ENCODE data around the gene TPRN.

The TPRN gene

DNA sequence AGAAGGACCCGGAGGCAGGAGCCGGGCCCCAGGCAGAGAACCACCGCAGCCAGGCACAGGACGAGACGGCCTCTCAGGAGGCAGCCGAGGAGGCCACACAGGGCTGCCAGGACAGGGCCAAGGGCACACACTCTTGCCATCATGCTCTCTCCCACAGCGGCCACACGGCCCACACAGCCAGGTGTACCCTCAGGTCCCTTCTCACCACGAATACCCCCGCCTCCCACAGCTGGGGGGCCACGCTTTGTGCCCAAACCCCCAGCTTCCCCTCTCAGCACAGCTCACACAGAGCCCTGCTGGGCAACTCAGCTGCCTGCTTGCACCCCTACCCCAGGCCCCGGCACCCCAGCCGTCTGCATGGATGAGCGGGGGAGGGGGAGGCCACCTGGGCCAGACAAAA is 6.8 kb downstream of the TPRN start:
- Mint-ChIP-seq H3K27me3 (no peaks in the 10 kb centered on the region), H3K4me1 (ENCODE audit: low read depth) (peaks cover 9% of the 10 kb centered on the region), H3K27ac (no peak overlapping the region), H3K4me3 (no peak overlapping the region), H3K36me3 (no peaks in the 10 kb centered on the region), H3K9me3 (ENCODE audit: low read depth) (no peaks in the 10 kb centered on the region)

DNA sequence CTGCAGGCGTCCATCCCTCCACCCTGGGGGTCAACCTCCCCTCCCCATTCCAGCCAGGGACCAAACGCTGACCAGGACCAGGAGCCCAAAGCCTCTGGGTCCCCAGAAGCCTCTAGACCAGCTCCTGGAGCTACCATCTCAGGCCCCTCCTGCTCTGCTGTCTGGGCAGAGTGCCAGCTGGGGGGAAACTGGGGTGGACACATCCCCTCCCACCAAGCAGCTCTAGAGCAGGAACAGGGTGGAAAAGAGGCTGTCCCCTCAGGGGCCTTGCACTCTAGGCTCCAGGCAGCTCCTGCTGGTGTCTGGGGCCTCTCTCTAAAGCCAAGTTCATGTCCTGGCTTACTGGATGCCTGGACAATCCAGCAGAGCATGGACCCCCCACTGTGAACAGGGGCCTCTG is 7.7 kb downstream of the TPRN start:
- no peak overlapping the region for H3K27ac Mint-ChIP-seq

DNA sequence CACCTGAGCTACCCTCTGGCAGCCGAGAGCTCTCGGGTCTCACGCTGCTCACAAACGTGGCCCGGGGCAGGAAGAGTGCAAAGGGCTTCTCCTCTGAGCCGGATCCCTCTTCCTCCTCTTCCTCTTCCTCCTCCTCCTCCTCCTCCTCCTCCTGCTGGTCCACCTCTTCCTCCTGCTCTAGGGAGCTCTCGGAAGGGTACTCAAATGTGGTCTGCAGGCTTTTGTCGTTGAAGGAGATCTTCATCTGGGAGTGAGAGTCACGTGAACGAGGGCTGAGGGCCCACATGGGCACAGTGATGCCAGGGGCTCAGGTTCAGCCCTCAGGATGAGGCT is 8.1 kb downstream of the TPRN start:
- H3K9me3 Mint-ChIP-seq (ENCODE audit: low read depth), result no peaks in the 10 kb centered on the region
- no peaks in the 10 kb centered on the region for H3K36me3 Mint-ChIP-seq
- H3K4me1 Mint-ChIP-seq (ENCODE audit: low read depth), result peaks cover 14% of the 10 kb centered on the region
- H3K27ac Mint-ChIP-seq, result no peak overlapping the region
- H3K4me3 Mint-ChIP-seq, result no peak overlapping the region
- H3K27me3 Mint-ChIP-seq, result no peaks in the 10 kb centered on the region

More for the DNA sequence above, 7.7 kb downstream of the TPRN start:
- H3K4me3 Mint-ChIP-seq, result no peak overlapping the region
- peaks cover 11% of the 10 kb centered on the region for H3K4me1 Mint-ChIP-seq (ENCODE audit: low read depth)
- no peaks in the 10 kb centered on the region for H3K9me3 Mint-ChIP-seq (ENCODE audit: low read depth)
- H3K36me3 Mint-ChIP-seq, result no peaks in the 10 kb centered on the region
- H3K27me3 Mint-ChIP-seq, result no peaks in the 10 kb centered on the region

DNA sequence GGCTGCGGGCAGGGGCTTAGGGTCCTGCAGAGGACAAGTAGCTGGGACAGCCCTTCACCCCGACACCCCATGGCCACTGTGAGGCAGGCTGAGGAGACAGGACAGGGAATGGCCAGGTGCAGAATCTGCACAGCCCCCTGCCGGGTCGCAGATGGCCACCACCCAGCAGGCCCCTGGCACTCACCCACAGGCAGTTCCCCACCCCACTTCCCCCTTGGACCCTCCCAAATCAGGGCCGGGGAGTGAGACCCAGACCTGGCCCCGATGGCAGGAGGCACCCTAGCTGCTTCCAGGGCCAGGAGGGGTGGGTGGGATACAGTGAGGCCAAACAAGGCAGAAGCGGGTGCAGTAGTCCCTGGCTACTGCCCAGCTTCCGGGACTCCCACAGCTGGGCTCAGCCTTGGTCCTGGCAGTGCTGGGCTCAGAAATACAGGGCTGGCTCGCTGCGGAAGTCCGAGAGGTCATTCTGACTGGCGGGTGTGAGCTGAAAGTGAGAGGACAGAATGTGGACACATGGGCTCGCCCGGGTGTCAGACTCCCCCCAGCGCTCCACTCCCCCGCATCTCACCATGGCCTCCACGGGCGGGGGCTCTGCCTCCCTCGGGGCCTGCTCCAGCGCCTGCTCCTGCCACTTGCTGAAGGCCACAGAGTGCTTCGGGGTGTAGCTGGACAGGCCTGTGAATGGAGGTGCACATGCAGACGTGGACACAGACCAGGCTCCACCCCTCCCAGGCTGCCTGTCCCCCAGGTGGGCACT is 8.7 kb downstream of the TPRN start:
- Mint-ChIP-seq H3K27ac (no peak overlapping the region), H3K36me3 (no peaks in the 10 kb centered on the region), H3K9me3 (ENCODE audit: low read depth) (no peaks in the 10 kb centered on the region), H3K27me3 (no peaks in the 10 kb centered on the region), H3K4me3 (no peak overlapping the region), H3K4me1 (ENCODE audit: low read depth) (peaks cover 18% of the 10 kb centered on the region)

DNA sequence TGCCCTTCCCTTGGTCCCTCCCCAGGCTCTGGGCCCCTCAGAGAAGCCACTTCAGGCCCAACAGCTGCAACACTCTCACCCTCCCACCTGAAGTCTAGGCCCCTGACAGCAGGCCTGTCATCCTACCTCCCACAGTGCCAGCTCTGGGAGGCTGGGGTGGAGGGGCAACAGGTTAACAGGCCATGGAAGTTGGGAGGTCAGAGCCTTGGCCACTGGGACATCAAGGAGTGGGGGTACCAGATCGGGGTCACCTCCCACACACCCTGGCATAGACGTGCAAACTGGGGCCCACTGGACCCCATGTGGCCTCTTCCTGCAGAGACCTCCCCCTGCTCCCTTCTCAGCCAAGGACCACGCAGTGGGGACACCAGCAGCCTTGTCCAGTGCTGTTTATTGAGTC is 9.3 kb downstream of the TPRN start:
- H3K4me3 Mint-ChIP-seq, result peak overlapping the region; percentile 68

DNA sequence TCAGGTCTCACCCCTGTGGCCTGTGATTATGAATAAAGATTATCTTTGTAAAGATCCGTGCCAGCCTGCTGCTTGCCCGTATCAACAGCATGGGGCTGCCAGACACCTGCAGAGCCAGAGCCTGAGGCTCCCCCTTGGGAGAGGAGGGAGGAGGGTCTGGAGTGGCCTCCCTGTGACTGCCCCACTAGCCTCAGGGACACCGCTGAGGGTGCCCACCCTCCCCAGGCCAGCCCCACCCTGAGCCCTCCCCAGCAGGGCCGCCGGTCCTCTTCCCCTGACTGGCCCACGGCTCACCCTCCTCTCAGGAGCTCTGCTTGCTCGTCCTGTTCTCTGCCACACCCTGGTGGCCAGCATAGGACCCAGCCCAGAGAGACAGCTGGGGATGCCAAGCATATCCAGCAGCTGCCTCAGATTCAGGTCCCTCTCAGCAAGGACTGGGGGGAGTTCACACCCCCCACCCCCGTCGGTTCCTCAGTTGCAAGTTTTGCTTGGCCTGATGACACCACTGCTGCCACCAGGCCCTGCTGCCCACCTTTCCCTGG is 10.2 kb downstream of the TPRN start:
- H3K4me1 Mint-ChIP-seq (ENCODE audit: low read depth), result peaks cover 22% of the 10 kb centered on the region

More for the DNA sequence above, 9.3 kb downstream of the TPRN start:
- Mint-ChIP-seq H3K27ac (no peak overlapping the region), H3K36me3 (no peaks in the 10 kb centered on the region), H3K4me1 (ENCODE audit: low read depth) (peaks cover 22% of the 10 kb centered on the region), H3K27me3 (no peaks in the 10 kb centered on the region), H3K9me3 (ENCODE audit: low read depth) (no peaks in the 10 kb centered on the region)

DNA sequence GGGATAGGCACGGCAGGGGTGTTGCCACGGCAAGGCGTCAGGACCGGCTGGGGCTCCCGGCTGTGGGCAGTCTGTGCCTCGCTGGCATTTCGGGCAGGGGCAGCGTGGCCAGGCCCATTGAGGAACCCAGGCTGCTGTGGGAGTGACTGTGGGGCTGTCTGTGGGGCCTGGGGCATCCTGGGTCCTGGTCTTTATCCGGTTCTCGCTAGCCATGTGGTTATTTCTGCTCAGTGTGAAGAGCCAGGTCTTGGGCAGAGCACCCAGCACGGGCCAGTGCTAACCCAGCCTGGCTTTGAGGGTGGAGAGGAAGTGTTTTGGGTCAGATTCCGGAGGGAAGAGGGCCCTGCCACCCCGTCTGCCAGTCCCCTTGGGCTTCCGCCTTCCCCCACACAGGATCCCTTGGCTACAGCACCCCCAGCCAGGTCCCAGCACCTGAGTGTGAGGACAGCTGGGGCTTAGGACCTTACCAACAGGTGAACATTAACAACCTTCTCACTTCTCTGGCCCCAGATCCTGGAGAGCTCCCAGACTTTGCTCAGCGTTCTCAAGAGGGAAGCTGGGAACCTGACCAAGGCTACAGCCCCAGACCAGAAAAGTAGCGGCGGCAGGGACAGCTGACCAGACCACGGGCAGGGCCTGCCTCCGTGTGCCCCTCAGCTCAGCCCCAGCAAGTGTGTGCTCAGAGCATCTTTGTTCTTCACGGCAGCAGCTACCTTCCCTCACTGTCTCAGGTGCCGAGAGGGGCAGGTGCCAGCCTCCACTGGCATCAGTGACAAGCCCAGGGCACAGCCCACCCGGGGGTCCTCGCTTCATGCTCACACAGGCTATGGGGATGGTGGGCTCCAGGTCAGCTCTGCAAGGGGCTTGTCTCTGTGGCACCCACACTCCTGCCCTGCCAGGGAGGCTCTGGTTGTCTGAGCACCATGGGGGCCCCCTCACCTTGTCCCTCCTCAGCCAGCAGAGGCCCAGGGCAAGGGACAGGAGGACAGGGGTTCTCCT is 10.9 kb downstream of the TPRN start:
- Mint-ChIP-seq H3K36me3 (no peaks in the 10 kb centered on the region), H3K4me3 (peak overlapping the region; percentile 96), H3K27me3 (no peaks in the 10 kb centered on the region), H3K9me3 (ENCODE audit: low read depth) (no peaks in the 10 kb centered on the region), H3K27ac (peak overlapping the region; percentile 92), H3K4me1 (ENCODE audit: low read depth) (peaks cover 22% of the 10 kb centered on the region)

More for the DNA sequence above, 10.2 kb downstream of the TPRN start:
- Mint-ChIP-seq H3K4me3 (peak overlapping the region; percentile 68), H3K36me3 (no peaks in the 10 kb centered on the region), H3K9me3 (ENCODE audit: low read depth) (no peaks in the 10 kb centered on the region), H3K27me3 (no peaks in the 10 kb centered on the region), H3K27ac (peak overlapping the region; percentile 64)

DNA sequence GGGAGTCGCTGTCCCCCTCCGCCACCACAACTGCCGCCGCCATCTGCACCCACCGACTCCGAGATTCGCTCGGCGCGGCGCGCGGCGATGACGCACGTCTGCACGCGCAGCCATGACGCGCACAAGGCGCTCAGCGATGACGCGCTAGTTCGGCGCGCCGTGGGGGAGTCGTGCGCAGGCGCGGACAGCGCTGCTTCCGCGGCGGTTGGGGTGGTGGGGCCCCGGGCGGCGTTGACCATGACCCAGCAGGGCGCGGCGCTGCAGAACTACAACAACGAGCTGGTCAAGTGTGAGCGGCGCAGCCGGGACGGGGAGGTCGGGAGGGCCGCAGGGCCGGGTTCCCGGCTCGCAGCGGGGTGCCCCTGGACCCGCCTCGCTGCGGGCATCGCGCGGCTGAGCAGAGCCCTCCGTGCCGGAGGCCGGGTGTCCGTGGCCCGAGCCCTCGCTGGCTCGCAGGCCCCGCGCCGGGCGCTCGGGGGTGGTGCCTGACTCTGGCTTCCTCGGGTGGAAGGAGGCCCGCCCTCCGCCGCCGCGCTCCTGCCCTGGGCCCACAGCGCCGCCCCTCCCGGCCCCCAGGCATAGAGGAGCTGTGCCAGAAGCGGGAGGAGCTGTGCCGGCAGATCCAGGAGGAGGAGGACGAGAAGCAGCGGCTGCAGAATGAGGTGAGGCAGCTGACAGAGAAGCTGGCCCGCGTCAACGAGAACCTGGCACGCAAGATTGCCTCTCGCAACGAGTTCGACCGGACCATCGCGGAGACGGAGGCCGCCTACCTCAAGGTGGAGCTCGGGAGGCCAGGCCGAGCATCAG is 11.8 kb downstream of the TPRN start, which contains the start of the genes ANAPC2 and SSNA1:
Gene ANAPC2, minus strand, starts transcription at position 71 of the 807 bp plus-strand sequence. Its CDS starts 28 bp downstream, at position 43.
Gene SSNA1, plus strand, starts transcription at position 187 of the 807 bp plus-strand sequence. Its CDS starts 51 bp downstream, at position 238.
- Mint-ChIP-seq H3K36me3 (no peaks in the 10 kb centered on the region), H3K9me3 (ENCODE audit: low read depth) (no peaks in the 10 kb centered on the region), H3K27me3 (no peaks in the 10 kb centered on the region), H3K27ac (peak within 1 kb of the TSS; percentile 92), H3K4me3 (peak within 1 kb of the TSS; percentile 96), H3K4me1 (ENCODE audit: low read depth) (peaks cover 22% of the 10 kb centered on the region)

DNA sequence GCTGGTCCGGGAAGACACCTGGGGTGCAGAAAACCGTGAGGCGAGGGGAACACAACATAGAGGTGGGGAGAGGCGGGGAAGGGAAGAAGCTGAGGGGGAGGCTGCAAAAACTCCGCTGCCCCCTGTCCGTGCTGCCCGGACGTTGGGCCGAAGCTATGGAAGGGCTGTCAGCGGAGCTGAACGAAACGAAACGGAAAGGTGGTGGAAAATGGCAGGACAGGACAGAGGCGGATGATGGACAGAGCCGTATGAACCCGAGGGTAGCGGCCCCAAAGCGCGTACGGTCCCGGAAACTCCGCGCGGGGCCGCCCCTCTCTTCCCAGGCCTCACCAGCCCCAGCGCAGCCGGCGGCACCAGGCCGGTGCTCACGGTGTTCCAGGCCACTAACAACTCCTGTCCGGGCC is 12.5 kb downstream of the TPRN start:
- no peaks in the 10 kb centered on the region for H3K36me3 Mint-ChIP-seq
- H3K4me3 Mint-ChIP-seq, result peak overlapping the region; percentile 90
- H3K4me1 Mint-ChIP-seq (ENCODE audit: low read depth), result peaks cover 22% of the 10 kb centered on the region
- peak overlapping the region; percentile 76 for H3K27ac Mint-ChIP-seq
- no peaks in the 10 kb centered on the region for H3K27me3 Mint-ChIP-seq
- H3K9me3 Mint-ChIP-seq (ENCODE audit: low read depth), result no peaks in the 10 kb centered on the region

DNA sequence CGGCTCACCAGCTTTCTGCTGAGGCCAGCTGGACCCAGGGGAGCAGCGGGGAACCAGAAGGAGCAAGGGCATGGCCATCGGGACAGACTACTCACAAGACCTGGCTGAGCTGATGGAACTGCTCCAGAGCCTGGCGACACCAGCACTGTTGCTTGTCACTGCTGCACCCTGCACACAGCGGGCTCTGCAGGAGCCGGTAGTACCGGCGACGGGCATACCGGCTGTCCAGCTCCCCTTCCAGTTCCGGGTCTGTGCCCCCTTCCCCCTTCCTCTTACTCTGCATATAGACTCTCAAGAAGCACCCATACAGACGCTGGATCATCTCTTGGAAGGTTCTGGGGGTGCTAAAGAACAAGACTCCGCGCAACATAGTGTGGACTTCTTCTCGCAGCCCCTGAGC is 13.2 kb downstream of the TPRN start:
- Mint-ChIP-seq H3K27ac (peak overlapping the region; percentile 83), H3K27me3 (no peaks in the 10 kb centered on the region), H3K4me1 (ENCODE audit: low read depth) (peaks cover 22% of the 10 kb centered on the region), H3K4me3 (peak overlapping the region; percentile 90), H3K36me3 (no peaks in the 10 kb centered on the region), H3K9me3 (ENCODE audit: low read depth) (no peaks in the 10 kb centered on the region)

DNA sequence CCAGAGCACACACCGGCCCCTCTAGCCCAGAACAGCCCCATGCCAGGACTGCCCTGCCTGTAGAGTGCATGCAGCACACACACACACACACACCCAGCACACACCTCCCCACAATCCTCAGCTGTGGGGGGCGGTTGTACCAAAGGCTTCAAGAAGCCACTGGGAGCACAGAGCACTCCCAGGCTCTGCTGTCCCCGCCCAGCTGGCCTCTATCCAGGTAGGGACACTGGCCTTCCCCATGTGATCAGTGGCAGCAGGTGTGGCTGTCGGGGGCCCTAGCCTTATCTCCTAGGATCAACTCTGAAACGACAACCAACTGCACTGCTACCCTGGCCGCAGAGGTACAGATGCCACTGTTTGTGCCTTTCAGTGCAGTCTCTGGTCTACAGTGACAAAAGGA is 14.2 kb downstream of the TPRN start:
- Mint-ChIP-seq H3K9me3 (ENCODE audit: low read depth) (no peaks in the 10 kb centered on the region), H3K4me1 (ENCODE audit: low read depth) (peaks cover 22% of the 10 kb centered on the region), H3K4me3 (peak overlapping the region; percentile 90), H3K36me3 (no peaks in the 10 kb centered on the region), H3K27ac (no peak overlapping the region), H3K27me3 (no peaks in the 10 kb centered on the region)

DNA sequence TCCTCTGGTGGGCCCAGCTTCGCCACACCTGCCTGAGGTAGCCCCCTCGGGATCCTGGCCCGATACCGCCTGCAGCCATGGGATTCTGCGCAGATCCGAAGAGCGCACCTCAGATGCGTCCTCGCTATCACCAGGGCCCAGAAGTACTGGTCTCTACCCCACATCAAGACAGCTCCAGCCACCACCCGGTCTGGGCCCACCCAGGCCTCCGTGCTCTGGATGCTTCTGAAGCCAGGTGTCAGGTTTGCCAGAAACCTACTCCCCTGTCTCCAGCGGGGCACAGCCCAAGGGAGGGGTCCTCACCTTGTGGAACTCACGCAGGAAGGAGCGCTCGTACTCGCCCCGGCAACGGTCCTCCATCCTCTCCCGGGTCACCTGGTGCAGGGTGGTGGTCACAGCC is 14.6 kb downstream of the TPRN start:
- Mint-ChIP-seq H3K36me3 (no peaks in the 10 kb centered on the region), H3K27ac (no peak overlapping the region), H3K4me3 (no peak overlapping the region), H3K27me3 (no peaks in the 10 kb centered on the region), H3K9me3 (ENCODE audit: low read depth) (no peaks in the 10 kb centered on the region), H3K4me1 (ENCODE audit: low read depth) (peaks cover 22% of the 10 kb centered on the region)

DNA sequence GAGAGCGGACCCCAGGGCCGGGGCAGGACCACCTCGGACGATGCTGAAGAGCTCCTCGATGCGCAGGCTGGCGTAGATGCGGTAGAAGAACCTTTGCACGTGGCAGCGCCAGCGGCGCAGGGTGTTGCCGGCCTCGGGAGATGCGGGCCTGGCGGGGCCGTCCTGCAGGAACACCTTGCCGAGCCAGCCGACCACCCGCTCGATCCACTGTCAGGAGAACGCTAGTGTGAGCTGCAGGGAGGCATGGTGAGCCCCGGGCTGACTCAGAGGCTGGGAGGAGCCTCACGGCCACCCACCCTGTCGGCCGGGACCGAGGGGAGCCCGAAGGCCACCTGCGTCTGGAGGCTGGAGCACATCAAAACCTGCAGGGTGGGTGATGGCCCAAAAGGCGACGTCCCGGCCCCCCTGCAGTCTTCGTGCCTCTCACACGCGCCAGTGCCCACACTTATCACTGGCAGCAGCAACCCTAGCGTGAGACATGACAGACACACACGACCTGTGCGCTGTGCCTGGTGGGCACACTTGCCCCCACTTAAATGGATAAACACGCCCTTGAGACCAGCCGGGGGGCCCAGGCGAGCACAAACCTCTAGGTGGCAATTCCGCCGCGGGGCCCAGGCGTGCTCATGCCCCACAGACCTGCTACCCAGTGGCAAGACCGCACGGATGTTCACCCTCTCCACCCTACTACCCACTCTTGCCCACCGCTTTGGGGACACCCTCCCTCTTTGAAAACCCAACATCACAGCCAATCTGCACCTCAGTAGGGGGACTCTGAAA is 15.5 kb downstream of the TPRN start:
- peaks cover 18% of the 10 kb centered on the region for H3K4me1 Mint-ChIP-seq (ENCODE audit: low read depth)
- no peaks in the 10 kb centered on the region for H3K9me3 Mint-ChIP-seq (ENCODE audit: low read depth)
- H3K4me3 Mint-ChIP-seq, result peak overlapping the region; percentile 13
- no peak overlapping the region for H3K27ac Mint-ChIP-seq
- H3K27me3 Mint-ChIP-seq, result no peaks in the 10 kb centered on the region
- no peaks in the 10 kb centered on the region for H3K36me3 Mint-ChIP-seq

All from activated naive CD8-positive, alpha-beta T cell (primary cell).